GM19372 (cell line): ENCODE data around the gene LCN9.
"Not testable (repeated sequence)": the region's sequence is repeated elsewhere in the genome, so short reads cannot be mapped to it uniquely, and the experiment has no call there.

Experiments
- ATAC-seq: cut with Tn5 transposase; IDR thresholded peaks from one replicate; pipeline ENCODE4 v1.9.1; 2021; ENCODE audit warnings: mild to moderate bottlenecking, low read depth, moderate library complexity; ENCODE audit not compliant: unreplicated experiment

LCN9 gene

DNA sequence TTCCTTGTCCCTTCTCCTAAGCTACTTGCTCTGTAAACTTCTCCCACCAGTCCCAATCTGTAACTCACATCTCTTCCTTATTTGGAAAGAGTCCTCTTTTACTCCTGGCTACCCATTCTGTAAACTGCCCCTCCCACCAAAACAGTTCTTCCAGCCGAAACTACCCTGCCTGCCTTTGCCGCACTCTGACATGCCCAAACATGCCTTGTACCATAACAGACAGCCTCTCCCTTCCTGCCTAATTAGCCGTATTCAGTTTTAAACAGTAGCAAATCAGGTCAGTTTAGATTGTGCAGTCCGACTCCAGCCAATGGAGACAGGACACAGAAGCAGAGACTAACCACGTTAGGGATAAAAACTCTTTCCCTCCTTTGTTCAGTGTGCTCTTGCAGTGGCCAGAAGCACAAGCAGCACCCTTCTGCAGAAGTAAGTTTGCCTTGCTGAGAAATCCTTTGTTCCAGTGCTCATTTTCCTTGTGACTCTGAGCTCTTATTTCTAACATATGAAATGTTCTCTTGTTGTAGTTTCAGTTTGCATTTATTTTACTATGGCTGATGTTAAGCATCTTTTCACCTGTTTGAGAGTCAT is 18.4 kb upstream of the LCN9 start:
- ATAC-seq, result no peak

- no peak for ATAC-seq
Observed at GRCh38 chr9:135647884-135648283, 15.2 kb upstream of the LCN9 start.

- no peak for ATAC-seq
Observed at GRCh38 chr9:135648494-135649410, 14.4 kb upstream of the LCN9 start.

DNA sequence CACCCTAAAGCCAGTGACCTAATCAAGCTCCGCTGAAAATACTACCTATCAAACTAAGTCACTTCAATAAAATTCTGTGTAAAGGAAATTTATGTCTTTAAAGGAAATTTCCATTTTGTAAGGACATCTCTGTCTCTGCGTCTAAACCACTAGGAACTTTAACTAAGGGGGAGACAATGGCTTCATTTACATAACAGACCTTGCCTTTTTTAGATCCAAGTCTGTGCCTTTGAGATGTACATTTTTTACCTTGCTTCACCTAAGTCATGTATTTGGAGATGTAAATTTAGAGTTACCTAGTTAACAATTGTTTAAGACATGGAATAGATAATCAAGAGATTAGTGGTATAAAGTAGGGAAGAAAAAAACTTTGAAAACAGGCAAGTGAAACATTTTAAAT is 13.6 kb upstream of the LCN9 start:
- no peak for ATAC-seq

DNA sequence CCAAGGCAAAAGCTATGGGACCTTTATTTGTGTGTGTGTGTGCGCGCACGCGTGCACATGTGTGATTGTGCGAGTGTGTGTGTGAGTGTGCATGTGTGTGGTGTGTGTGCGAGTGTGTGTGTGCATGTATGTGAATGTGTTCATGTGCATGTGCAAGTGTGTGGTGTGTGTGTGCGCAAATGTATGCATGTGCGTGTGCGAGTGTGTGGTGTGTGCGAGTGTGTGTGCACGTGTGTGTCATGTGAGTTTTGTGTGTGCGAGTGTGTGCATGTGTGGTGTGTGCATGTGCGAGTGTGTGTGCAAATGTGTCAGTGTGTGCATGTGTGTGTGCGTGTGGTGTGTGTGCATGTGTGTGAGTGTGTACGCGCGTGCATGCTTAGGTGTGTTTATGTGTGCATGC is 12.7 kb upstream of the LCN9 start:
- no peak for ATAC-seq

GRCh38 chr9:135655317-135655716 is 7.8 kb upstream of the LCN9 start:
- no peak for ATAC-seq

DNA sequence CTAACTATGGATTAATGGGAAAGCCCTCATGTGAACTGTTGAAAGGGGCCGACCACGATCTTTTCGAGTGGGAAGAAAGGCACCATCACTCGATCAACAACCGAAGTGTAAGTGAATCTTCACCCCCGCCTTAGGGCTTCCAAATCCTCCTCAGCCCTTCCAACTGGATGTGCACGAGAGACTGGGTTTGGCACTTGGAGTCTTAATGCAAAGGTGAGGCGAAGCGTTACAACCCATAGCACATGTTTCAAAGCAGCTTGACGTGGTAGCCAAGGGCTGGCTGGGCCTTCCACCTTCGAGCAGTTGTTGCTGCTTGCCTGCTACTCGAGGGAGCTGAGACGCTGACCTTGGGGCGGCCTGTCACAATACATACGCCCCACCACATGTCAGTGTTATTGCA is 5.7 kb upstream of the LCN9 start:
- no peak for ATAC-seq

DNA sequence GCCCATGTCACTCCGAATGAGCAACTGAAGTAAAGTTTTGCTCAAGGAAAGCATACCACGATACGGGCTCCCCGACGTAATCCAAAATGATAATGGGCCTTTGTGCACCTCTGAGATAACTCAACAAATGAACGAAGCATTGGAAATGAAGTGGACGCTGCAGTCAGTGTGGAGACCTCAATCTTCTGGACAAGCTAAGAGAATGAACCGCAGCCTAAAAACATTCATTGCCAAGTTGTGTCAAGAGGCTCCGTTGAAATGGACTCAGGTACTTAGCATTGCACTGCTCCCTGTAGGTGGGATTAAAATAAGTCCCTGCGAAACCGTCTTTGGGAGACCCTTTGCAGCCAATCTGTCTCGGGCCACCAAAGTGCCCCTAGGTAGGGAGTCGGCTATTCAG is 3.9 kb upstream of the LCN9 start:
- no peak for ATAC-seq

GRCh38 chr9:135660407-135660806 is 2.7 kb upstream of the LCN9 start:
- ATAC-seq, result no peak

DNA sequence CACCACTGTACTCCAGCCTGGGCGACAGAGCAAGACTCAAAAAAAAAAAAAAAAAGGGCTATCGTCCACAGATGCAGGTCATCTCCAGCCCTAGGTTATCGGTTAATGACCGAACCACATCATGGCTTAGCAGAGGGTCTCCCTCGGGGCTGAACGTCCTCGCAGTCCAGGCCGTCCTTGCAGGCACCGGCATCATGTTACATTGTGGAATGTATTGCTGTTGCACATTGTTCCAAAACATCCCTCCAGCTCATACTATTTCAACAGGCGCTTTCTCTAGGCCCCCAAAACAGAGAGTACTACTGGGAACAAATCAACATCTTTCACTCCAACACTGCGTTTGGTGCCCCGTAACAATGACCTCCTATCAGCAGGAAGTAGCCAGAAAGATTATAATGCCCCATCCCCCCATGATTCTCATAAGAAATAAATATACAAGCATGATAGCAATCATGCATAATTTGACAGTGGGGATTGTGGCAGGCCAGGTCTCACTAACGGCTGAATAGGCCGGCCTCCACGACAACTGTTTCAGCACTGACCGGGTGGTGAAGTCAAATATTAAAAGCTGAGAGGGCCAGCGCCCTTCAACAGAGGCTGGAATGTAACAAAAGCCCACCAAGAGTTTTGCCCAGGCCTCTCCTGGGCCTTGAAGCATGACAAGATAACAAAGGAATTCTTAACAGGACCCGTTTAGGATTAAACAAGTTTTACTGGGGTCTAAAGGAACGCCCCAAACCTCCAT is 1.1 kb upstream of the LCN9 start:
- no peak for ATAC-seq

- ATAC-seq, result no peak
Observed at GRCh38 chr9:135663451-135663770, 302 bp downstream of the LCN9 start.

GRCh38 chr9:135663857-135664256 is 748 bp downstream of the LCN9 start:
- no peak for ATAC-seq

DNA sequence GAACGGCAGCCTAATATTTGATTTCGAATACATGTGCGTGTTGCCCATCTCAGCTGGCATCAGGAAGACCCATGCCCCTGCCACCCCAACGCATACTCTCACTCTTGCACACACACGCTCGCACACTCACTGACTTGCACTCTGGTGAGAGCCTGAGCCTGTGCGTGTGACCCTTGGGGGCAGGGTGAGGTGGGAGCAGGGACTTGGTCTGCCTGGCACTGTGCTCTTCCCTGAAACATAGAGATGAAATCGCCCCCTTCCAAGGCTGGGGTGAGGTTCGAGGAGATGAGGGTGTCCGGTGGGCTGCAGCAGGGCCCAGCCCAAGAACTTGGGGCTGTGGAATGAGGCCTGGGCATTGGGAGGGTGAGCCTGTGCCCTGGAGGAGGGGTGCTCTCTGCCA is 1.2 kb downstream of the LCN9 start:
- ATAC-seq, result no peak

- no peak for ATAC-seq
Observed at GRCh38 chr9:135664801-135665794, 2.0 kb downstream of the LCN9 start.

DNA sequence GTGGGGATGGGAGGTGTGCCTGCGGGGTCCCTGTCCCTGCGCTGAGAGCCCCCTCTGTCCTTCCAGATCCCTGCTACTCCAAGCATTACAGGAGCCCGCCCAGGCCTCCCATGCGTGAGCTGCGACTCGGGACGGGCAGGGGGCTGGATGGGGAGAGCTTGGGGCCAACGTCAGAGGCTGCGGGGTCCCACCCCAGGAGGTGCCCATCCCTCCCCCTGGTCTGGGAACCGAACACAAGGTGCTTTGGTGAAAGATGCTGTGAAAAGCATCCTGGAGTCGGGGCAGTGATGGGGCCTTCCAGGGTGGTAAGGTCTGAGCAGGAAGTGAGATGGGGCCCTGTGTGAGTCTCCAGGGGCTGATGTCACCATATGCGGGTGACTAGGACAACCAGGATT is 2.7 kb downstream of the LCN9 start:
- ATAC-seq, result no peak

GRCh38 chr9:135666534-135667462 is 3.7 kb downstream of the LCN9 start:
- ATAC-seq, result no peak

GRCh38 chr9:135667463-135668001 is 4.4 kb downstream of the LCN9 start:
- no peak for ATAC-seq

DNA sequence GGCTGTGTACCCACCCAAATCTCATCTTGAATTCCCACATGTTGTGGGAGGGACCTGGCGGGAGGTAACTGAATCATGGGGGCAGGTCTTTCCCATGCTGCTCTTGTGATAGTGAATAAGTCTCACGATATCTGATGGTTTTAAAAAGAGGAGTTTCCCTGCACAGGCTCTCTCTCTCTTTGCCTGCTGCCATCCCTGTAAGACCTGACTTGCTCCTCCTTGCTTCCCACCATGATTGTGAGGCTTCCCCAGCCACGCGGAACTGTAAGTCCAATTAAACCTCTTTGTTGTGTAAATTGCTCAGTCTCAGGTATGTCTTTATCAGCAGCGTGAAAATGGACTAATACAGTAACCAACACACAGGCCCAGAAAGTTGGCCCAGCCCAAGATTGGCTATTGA is 5.9 kb downstream of the LCN9 start:
- ATAC-seq, result not testable (repeated sequence)
